ENCODE data around the gene CD24. TPM values are rescaled to one million over a fixed set of nuclear protein-coding genes. Genes with fewer than 3 reads are reported as not detected.

CD24 gene
- total and polyA plus RNA-seq, 2 donors from 2014 or later = 980 to 2,350 TPM

DNA sequence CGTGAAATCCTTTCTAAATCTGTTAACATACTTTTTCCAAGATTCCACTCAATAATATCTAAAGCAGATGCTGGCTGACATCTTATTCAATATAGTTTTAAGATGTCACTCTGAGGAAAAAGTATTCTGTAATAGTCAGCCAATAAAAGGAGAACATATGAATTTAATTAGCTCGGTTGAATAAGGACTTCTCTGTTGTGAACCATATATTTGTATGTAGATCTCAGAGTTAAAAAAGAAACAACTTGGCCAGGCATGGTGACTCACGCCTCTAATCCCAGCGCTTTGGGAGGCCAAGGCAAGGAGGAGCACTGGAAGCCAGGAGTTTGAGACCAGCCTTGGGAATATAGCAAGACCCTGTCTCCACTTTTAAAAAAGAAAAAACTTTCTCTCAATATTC is 7.4 kb upstream of the CD24 start:
- no peak for DNase-seq
- no peaks in the 10 kb centered on the region for H3K9me3 ChIP-seq (ENCODE audit: control insufficient read depth in 2 of 3, insufficient read depth in 1 of 3, low read length in 3 of 3)
- no peak overlapping the region for H3K9ac ChIP-seq (ENCODE audit: low read length in 3 of 3)
- no peak overlapping the region for H3K27ac ChIP-seq (ENCODE audit: low read depth in 2 of 2, low read length in 2 of 2)
- no peak overlapping the region for H3K4me3 ChIP-seq (ENCODE audit: low read length in 3 of 3)
- intact Hi-C loops (cut with DNase I) = loop anchor here (10.0 kb wide), 1 partner anchor 537 kb away; no protein-coding TSS in a partner anchor
- H3K36me3 ChIP-seq (ENCODE audit: control insufficient read depth in 2 of 3, insufficient read depth in 3 of 3, low read length in 3 of 3) = no peaks in the 10 kb centered on the region
- H3K27me3 ChIP-seq (ENCODE audit: control insufficient read depth, insufficient read depth, low read length) = no peaks in the 10 kb centered on the region
- TF ChIP-seq, protein P1, sequence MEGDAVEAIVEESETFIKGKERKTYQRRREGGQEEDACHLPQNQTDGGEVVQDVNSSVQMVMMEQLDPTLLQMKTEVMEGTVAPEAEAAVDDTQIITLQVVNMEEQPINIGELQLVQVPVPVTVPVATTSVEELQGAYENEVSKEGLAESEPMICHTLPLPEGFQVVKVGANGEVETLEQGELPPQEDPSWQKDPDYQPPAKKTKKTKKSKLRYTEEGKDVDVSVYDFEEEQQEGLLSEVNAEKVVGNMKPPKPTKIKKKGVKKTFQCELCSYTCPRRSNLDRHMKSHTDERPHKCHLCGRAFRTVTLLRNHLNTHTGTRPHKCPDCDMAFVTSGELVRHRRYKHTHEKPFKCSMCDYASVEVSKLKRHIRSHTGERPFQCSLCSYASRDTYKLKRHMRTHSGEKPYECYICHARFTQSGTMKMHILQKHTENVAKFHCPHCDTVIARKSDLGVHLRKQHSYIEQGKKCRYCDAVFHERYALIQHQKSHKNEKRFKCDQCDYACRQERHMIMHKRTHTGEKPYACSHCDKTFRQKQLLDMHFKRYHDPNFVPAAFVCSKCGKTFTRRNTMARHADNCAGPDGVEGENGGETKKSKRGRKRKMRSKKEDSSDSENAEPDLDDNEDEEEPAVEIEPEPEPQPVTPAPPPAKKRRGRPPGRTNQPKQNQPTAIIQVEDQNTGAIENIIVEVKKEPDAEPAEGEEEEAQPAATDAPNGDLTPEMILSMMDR (IDR thresholded peaks at IDR 0.05; ENCODE audit: borderline replicate concordance, extremely low read depth, insufficient read depth) = no peak
- H3K4me1 ChIP-seq (ENCODE audit: control insufficient read depth in 2 of 3, insufficient read depth in 2 of 3, low read depth in 1 of 3, low read length in 3 of 3) = no peaks in the 10 kb centered on the region
- FAIRE-seq = no peak

DNA sequence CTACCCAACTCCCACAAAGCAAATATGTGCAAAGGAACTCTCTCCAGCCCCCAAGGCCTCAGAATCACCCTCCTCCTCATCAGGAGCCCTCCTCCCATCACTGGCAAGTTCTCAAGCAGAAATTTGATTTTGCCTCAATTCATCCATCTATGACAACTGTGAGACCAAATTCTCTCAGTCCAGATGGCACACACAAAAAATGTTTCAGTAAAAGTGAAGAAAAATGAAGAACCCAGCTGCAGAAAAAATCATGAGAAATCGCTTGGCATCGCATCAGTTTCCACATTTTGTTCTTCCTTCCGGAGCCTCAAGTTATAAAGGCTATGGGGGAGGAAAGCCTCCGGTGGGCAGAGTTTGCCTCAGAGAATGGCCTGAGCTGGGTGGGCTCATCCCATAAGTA is 6.4 kb upstream of the CD24 start:
- DNase-seq = no peak
- H3K27me3 ChIP-seq (ENCODE audit: control insufficient read depth, insufficient read depth, low read length) = no peaks in the 10 kb centered on the region
- intact Hi-C loops (cut with DNase I) = loop anchor here (10.0 kb wide), 1 partner anchor 536 kb away; no protein-coding TSS in a partner anchor

DNA sequence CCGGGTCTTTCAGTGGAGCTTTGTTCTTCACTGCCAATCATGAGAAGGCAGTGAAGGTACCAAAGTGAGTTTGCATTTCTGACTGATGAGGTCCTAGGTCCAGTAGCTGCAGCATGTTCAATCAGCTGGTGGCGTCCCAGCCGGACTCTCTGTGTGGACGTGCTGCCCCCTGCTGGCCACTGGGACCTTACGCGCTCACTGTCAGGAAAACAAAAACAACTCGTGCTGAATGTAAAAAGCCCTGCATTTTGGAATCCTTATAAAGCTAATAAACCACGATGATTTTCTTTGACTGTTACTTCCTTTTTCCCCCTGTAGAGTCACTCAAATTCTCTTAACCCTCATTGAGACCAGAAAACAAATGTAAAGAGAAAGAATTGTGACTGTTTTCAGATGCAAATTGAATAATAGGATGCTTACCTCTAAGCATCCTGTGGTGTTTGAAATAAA is 4.9 kb upstream of the CD24 start:
- no peaks in the 10 kb centered on the region for H3K27me3 ChIP-seq (ENCODE audit: control insufficient read depth, insufficient read depth, low read length)
- H3K9me3 ChIP-seq (ENCODE audit: control insufficient read depth in 2 of 3, insufficient read depth in 1 of 3, low read length in 3 of 3) = no peaks in the 10 kb centered on the region
- TF ChIP-seq, protein P1 (IDR thresholded peaks at IDR 0.05; ENCODE audit: borderline replicate concordance, extremely low read depth, insufficient read depth) = peak; percentile 97
- no peaks in the 10 kb centered on the region for H3K36me3 ChIP-seq (ENCODE audit: control insufficient read depth in 2 of 3, insufficient read depth in 3 of 3, low read length in 3 of 3)
- H3K9ac ChIP-seq (ENCODE audit: low read length in 3 of 3) = no peak overlapping the region
- H3K4me1 ChIP-seq (ENCODE audit: control insufficient read depth in 2 of 3, insufficient read depth in 2 of 3, low read depth in 1 of 3, low read length in 3 of 3) = no peaks in the 10 kb centered on the region
- no peak overlapping the region for H3K27ac ChIP-seq (ENCODE audit: low read depth in 2 of 2, low read length in 2 of 2)
- intact Hi-C loops (cut with DNase I) = no loop called here
- no peak overlapping the region for H3K4me3 ChIP-seq (ENCODE audit: low read length in 3 of 3)
- FAIRE-seq = no peak
- DNase-seq = peak; percentile 92 to 94 (median 93)

More for the DNA sequence above, 6.4 kb upstream of the CD24 start:
- TF ChIP-seq, protein P1 (IDR thresholded peaks at IDR 0.05; ENCODE audit: borderline replicate concordance, extremely low read depth, insufficient read depth) = no peak
- Histone ChIP-seq H3K36me3 (ENCODE audit: control insufficient read depth in 2 of 3, insufficient read depth in 3 of 3, low read length in 3 of 3) (no peaks in the 10 kb centered on the region), H3K27ac (ENCODE audit: low read depth in 2 of 2, low read length in 2 of 2) (no peak overlapping the region), H3K9ac (ENCODE audit: low read length in 3 of 3) (no peak overlapping the region), H3K4me3 (ENCODE audit: low read length in 3 of 3) (no peak overlapping the region), H3K9me3 (ENCODE audit: control insufficient read depth in 2 of 3, insufficient read depth in 1 of 3, low read length in 3 of 3) (no peaks in the 10 kb centered on the region), H3K4me1 (ENCODE audit: control insufficient read depth in 2 of 3, insufficient read depth in 2 of 3, low read depth in 1 of 3, low read length in 3 of 3) (no peaks in the 10 kb centered on the region)
- FAIRE-seq = no peak

DNA sequence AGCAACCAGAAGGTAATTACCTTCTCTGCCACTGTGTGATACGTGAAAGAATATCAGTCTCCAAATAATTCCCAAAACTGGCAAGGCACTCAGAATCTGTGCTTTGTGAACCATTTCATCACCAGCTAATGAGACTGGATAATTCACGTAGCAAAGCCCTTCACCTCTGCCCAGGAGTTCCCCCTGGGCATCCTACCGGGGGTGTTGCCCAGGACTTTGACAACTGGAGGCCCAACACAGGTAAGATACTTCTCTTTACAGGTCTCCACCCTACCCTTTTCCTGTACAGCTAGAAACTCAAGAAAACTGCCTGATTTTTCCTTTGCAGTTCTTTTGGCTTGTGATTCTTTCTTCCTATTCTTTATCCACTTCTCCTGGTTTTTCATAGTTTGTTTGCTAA is 2.7 kb upstream of the CD24 start:
- Histone ChIP-seq H3K27me3 (ENCODE audit: control insufficient read depth, insufficient read depth, low read length) (peaks cover 3% of the 10 kb centered on the region), H3K4me1 (ENCODE audit: control insufficient read depth in 2 of 3, insufficient read depth in 2 of 3, low read depth in 1 of 3, low read length in 3 of 3) (no peaks in the 10 kb centered on the region), H3K36me3 (ENCODE audit: control insufficient read depth in 2 of 3, insufficient read depth in 3 of 3, low read length in 3 of 3) (peaks cover 0 to 4% (median 0%) of the 10 kb centered on the region in 3 donors), H3K27ac (ENCODE audit: low read depth in 2 of 2, low read length in 2 of 2) (no peak overlapping the region), H3K9me3 (ENCODE audit: control insufficient read depth in 2 of 3, insufficient read depth in 1 of 3, low read length in 3 of 3) (no peaks in the 10 kb centered on the region), H3K9ac (ENCODE audit: low read length in 3 of 3) (no peak overlapping the region), H3K4me3 (ENCODE audit: low read length in 3 of 3) (no peak overlapping the region)
- TF ChIP-seq, protein P1 (IDR thresholded peaks at IDR 0.05; ENCODE audit: borderline replicate concordance, extremely low read depth, insufficient read depth) = no peak
- FAIRE-seq (no peak), DNase-seq (no peak)
- intact Hi-C loops (cut with DNase I) = no loop called here

All from kidney (tissue), 14 donors.